CD4-positive, alpha-beta T cell treated with Interleukin-1 beta for 1 hour (primary cell): ENCODE measurements around the gene GALM.
A peak's percentile ranks its signal among the peaks of the same experiment; 100 is the strongest.
"Not testable (repeated sequence)": the region's sequence is repeated elsewhere in the genome, so short reads cannot be mapped to it uniquely, and the experiment has no call there.

Source experiments
- DNase-seq, 2 donors: peaks; one replicate each; pipeline ENCODE4 v3.0.0-alpha.2; 2020 to 2022

Gene GALM

GRCh38 chr2:38713338-38713737, 47.4 kb downstream of the GALM start:
- DNase-seq, result no peak

DNA sequence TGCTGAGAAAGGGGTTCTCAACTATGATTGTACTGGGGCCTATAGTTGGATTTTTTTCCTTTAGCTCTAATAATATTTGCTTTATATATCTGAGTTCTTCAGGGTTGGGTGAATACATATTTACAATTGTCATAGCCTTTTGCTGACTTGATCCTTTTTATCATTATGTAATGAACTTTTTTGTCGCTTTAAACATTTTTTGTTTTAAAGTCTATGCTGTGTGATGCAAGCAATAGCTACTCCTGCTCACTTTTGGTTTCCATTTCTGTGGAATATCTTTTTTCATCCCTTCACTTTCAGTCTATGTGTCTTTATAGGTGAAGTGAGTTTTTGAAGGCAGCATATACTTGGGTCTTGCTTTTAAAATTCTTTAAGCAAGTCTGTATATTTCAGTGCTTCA, 49.0 kb downstream of the GALM start:
- not testable (repeated sequence) for DNase-seq

GRCh38 chr2:38716185-38716584, 50.3 kb downstream of the GALM start:
- no peak for DNase-seq

DNA sequence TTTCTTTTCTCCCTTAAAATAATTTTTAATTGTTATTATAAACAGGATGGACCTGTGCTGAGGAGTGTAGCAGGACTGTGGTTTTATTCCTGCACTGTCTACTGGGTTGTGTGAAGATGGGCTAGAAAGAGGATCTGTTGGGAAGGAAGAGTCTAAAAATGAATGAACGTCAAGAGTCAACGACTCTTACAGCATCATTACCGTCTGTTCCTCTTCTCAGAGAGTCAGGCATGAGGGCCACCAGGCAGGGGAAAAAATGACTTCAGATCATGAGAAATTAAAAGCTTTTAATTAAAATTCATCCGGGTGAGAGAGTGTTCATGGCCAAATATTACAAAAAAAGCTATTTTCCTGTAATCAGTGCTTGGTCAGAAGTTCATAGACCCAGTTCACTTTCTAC, 52.7 kb downstream of the GALM start:
- DNase-seq, result no peak

DNA sequence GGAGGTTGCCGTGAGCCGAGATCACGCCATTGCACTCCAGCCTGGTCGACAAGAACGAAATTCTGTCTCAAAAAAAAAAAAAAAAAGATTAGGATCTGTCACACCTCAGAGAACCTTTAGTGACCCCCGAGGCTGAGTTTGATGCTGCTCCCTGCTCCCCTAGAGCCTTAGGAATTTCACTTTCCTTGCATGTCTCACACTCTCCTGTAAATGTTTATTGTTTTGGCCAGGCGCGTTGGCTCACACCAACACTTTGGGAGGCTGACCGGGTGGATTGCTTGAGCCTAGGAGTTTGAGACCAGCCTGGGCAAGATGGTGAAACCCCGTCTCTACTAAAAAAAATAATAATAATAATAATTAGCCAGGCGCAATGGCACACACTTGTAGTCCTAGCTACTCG, 53.8 kb downstream of the GALM start:
- DNase-seq, result no peak

DNA sequence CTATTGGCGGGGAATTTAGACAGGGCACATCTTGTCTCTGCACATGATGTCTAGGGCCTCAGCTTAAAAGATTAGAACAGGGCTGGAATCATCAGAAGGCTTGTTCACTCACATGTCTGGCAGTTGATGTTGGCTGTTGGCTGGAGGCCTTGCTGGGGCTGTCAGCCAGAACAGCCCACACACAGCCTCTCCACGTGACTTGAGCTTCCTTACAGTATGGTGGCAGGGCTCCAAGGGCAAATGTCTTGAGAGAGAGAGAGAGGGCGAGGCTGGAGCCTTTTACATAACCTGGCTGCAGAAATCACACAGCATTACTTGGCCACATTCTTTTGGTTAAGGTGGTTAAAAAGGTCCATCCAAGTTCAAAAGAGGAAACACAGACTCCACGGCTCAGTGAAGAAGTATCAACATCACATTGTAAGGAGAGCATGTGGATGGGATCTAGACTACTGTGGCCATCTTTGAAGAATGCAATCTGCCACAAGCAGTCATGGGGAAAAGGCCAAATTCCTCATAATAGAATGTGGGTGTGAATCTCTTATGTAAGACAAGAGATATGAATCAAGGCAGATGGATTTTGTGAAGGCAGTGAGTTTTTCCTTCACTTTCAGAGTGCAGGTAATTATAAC, 54.8 kb downstream of the GALM start:
- no peak for DNase-seq

GRCh38 chr2:38722271-38723061, 56.6 kb downstream of the GALM start:
- DNase-seq, result peak in 1 of 2 donors; percentile 50

DNA sequence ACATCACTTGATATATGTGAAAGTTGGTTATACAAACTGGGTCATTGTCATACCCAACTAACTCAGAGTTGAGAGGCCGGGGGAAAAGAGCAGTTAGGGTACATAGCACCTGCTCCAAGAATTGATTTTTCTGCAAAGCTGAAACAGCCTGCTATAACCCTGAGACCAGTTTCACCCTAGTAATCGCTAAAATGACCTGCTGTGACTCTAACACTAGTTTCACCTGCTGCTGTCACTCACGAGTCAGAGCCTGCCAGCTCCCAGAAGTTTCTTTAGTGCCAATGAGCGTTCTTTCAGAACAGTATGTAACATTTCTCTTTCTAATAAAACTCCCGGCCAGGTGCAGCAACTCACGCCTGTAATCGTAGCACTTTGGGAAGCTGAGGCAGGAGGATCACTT, 57.3 kb downstream of the GALM start:
- no peak for DNase-seq

GRCh38 chr2:38727661-38728060, 61.7 kb downstream of the GALM start:
- no peak for DNase-seq

- DNase-seq, result no peak
Measured at GRCh38 chr2:38728694-38729093, 62.8 kb downstream of the GALM start.

DNA sequence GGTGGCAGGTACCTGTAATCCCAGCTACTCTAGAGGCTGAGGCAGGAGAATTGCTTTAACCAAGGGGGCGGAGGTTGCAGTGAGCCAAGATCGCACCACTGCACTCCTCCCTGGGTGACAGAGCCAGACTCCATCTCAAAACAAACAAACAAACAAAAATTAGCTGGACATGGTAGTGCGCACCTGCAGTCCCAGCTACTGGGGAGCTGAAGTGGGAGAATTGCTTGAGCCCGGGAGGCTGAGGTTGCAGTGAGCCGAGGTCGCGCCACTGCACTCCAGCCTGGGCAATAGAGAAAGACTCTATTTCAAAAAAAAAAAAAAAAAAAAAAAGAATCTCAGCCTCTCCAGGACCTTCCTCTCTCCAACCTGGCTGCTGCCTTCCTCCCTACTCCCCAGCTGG, 65.2 kb downstream of the GALM start:
- DNase-seq, result no peak

GRCh38 chr2:38731684-38732221, 65.8 kb downstream of the GALM start:
- DNase-seq, result no peak

GRCh38 chr2:38733300-38733971, 67.5 kb downstream of the GALM start:
- no peak for DNase-seq

DNA sequence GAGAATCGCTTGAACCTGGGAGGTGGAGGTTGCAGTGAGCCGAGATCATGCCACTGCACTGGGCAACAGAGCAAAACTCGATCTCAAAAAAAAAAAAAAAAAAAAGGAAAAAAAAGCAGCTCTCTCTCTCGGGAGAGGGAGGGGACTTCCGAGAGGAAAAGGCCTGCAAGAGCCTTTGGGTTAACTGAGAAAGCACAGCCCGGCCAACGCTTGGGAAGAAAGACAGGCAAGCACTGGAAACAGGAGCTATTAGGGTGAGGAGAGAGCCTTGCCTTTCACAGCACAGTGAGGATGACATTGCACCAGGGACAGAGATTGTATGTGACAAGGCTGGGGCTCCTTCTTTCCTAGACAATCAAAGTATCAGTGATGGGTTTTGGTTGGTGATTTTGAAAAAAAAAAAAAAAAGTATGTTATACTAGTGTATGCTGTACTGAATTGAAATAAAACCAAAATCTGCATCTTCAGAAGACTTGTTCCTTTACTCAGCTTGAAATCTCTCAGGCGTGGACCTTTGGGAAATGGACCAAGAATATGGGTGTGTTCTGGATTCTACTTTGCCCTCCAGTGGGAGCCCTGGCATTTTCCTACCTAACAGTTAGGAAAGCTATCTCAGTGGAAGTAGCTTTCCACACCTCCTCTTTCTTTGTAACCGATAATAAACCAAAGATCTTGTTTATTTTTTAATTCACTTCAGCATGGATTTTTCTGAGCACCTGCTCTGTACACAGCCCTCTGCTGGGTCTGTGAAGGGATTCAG, 68.6 kb downstream of the GALM start:
- DNase-seq, result no peak

DNA sequence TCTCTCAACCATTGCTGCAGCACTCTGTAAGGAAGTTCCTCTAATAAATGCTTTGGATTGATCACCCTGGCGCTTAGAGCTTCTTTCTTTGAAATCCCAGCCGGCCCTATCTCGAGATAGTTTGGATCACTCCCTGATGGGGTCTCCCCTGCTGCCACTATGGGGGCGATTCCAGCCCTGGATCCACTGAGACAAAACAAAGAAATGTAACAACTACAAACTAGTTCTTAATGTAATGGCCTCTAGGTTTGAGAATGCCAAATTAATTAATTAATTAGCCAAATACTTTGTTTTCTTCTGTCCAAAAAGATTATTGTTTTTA, 70.0 kb downstream of the GALM start:
- DNase-seq, result no peak

GRCh38 chr2:38737000-38737698, 71.2 kb downstream of the GALM start:
- not testable (repeated sequence) for DNase-seq

DNA sequence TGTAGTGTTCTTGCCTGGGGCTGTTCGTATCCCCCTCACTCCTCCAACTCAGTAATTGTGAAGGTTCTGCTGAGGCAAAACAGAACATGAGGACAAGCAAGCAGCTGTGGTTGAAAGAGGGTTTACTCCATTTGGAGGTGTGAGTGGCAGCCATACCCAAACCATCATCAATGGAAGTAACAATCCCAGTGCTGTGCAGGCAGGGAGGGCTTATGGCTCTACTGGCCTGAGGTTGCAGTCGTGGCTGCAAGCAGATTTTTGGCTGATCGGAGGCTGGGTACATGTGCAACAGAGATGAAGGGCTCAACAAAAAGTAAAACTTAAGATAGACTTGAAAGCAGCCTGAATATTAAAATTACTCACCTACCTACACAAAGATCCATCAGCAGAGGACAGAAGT, 72.0 kb downstream of the GALM start:
- no peak for DNase-seq

- no peak for DNase-seq
Measured at GRCh38 chr2:38739524-38739923, 73.6 kb downstream of the GALM start.

DNA sequence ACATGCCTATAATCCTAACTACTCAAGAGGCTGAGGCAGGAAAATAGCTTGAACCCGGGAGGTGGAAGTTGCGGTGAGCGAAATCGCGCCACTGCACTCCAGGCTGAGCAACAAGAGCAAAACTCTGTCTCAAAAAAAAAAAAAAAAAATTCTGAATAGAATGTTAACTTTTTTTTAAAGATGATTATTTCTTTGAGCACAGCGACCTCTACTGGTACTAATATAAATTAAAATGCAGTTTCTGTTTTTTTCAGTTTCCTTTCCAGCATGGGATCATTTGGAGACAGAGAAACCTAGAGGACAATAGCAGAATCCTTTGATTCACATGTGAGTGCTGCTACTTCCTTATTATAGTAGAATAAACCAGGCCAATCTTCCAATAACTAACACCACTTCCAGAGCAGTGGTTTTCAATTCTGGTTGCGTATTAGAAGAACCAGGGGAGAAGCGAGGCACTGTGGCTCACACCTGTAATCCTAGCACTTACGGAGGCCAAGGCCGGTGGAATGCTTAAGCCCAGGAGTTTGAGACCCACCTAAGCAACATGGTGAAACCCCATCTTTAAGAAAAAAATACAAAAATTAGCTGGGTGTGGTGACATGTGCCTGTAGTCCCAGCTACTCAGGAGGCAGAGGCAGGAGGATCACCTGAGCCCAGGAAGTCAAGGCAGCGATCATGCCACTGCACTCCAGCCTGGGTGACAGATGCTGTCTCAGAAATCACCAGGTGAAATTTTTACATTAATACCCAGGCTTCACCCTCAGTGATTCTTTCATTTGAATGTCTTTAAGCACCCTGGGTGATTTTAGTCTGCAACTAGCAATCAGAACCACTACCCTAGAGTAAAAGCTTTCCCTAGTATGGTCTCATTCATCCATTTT, 75.2 kb downstream of the GALM start:
- peak; percentile 26 to 69 for DNase-seq

DNA sequence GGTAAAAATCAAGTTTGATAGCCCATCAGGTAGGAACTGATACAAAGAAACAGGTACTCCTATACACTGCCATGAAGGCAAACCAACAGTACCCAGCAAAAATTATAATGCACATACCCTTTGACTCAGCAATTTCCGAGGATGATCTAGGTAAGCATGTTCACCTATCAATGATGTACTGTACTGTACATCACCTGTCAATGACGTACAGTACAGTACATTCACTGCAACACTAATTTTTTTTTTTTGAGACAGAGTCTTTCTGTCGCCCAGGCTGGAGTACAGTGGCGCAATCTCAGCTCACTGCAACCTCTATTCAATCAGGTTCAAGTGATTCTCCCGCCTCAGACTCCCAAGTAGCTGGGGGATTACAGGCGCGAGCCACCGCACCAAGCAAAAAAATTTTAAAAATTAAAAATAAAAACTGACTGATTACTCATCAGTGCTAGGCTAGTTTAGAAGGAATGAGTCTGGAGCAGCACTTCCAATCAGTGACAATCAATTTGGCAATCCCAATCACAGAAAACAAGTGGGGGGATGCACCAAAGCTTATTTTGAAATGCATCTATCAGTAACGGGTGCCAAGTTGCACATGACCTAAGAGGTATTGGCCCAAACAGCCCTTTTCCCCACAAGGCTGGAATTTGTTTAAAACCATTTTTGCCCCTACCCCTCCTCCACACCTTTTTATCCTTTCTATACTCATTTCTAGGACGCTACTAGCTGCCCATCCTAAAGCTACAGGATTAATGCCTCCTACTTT, 77.1 kb downstream of the GALM start:
- DNase-seq, result peak in 1 of 2 donors; percentile 44
